ENCODE results near the gene KCNH1.

GRCh38 chr1:210674151-210674550 lies 459.8 kb downstream of the KCNH1 start:
- no peak for TF ChIP-seq CTCF (IDR thresholded peaks at IDR 0.05)
- no peak for TF ChIP-seq POLR2A (IDR thresholded peaks at IDR 0.05)

Data from Peyer's patch (tissue), 4 donors.